HG03439 (cell line): ENCODE results near the gene CADM2.

ENCODE experiments used
- ATAC-seq: cut with Tn5 transposase; IDR thresholded peaks from one replicate; pipeline ENCODE4 v1.9.1; 2021; ENCODE audit warnings: mild to moderate bottlenecking, moderate library complexity; ENCODE audit not compliant: unreplicated experiment

The CADM2 gene

DNA sequence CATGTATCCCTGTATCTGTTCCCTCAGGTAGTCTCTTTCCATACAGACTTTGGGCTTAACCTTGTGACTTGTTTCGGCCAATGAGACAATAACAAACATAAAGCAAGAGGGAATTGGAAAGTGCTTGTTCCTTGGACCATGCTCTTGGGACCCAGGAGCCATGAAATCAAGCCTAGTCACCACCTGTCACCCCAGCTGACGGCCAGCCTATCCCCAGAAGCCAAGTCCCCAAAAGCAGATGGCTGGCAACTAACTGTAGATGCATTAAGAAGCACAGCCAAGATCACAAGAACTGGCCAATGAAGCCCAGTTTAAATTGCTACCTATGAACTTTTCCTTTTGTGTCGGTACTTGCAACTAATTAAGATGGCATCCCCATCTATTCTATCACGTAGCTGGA is 822.0 kb downstream of the CADM2 start:
- ATAC-seq, result no peak

DNA sequence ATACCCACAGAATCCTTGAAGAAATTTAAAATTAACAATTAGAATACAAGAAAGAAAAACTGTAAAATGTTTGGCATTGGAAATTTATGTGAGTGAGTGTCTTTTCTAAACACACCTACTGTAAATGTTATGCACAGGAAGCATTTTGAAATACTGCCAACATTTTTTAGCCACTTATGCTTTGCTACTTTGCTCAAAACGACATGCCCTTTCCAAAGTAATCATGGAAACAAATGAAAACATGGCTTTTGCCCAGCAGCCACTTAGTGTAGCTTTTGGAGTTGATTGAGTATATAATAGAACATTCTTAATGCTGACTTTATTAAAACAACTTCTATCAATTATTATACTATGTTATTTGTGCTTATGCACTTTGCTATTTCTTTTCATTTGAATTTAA is 823.0 kb downstream of the CADM2 start:
- no peak for ATAC-seq

DNA sequence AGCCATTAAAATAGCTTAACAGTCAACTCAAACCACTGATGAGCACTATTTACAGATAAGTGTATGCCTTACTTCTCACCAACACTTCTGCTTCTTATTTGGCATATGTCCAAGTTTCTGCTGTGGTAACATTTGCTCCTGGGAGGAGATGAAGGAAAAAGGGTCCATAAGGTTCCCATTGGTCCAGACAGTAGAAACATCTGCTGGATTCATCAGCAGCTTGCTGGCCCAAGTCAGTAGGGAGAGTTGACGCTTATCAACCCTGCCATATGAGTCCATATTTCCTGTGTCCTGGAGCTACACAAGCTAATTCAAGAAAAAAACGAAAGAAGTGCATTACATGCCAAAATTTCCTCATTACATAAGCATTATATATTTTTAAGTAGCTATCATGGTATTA is 824.5 kb downstream of the CADM2 start:
- no peak for ATAC-seq

DNA sequence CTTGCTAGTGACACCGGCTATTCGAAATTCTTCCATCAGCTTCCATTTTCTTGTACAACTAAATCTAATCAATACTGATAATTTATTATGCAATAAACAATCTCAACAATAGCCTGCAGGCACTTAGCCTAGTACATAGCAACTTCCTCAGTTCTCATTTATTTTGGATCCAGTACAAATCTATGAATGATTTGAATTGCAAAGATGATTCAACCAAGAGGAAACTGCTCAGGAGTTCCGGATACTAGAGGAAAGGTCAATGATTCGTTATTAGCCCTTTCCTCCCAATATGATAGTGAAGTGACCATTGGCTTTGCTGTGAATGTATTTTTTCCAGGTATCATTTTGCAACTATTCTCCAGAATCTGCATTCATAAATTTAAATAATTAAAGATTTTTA is 827.0 kb downstream of the CADM2 start:
- no peak for ATAC-seq

DNA sequence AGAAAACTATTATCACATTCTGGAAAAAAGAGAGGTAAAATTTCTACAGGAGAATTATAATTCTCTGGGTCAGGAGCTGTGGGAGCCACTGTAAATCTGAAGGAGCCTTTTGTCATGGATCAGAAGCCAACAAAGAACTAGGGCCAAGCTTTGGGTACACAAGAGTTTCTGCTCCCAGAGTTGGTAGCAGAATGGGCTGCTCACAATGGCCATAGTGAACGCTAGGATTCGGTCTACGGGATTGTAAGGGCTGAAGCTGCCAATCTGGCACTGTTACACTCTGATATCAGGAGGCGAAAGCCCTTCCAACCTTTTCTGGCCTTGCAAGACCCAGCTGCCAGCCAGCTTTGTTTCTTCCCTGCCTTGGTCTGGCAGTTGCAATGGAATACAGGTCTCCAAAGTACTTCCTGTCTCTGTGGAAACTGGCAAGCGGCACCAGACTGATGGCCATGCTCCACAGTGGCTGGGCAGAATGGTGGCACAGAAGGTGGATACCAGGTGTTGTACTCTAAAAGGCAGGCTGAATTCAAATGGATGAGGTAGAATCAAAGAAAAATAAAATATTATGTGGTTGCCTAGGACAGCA is 831.7 kb downstream of the CADM2 start:
- no peak for ATAC-seq

DNA sequence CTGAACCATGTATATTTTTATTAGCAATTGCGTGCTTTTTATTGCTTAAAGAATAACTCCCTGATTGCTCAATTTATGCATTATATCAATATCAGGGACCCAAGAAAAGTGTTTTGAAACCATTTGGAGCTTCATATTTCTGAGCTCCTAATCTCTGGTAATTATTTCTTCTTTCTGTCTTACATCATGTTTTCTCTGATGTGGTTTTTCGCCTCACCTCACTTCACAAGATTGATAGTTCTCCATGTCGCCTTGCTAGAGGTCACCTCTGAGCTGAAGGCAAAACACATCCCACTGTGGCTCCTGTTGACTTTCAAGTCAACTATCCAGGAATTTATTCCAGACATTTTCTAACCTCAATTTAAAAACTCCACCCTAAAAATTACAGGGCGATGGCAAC is 837.4 kb downstream of the CADM2 start:
- ATAC-seq, result no peak

DNA sequence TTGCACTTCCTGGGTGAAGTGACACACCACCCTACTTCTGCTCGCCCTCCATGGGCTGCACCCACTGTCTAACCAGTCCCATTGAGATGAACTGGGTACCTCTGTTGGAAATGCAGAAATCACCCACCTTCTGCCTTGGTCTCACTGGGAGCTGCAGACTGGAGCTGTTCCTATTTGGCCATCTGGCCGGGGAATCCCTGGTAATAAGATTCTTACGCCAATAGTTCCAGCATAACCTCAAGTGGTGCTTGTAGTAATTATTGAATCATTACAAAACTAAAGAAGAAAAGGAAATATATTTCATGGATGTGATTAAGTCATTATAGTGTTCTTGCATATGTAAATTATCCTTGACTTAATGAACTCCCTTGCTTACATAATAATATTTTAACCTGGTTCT is 841.9 kb downstream of the CADM2 start:
- ATAC-seq, result no peak

DNA sequence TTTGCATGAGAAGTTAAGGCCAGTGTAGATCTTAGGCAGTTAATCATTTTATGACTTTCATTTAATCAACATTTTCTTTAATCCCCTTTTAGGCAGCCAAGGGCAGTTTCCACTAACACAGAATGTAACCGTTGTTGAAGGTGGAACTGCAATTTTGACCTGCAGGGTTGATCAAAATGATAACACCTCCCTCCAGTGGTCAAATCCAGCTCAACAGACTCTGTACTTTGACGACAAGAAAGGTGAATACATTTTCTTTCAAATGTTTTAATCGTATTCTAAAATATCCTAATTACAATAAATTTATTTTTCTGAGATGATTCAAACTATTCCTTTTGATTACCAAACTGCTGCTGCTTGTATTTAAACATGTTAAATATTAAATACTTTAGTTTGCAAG is 843.2 kb downstream of the CADM2 start:
- no peak for ATAC-seq

DNA sequence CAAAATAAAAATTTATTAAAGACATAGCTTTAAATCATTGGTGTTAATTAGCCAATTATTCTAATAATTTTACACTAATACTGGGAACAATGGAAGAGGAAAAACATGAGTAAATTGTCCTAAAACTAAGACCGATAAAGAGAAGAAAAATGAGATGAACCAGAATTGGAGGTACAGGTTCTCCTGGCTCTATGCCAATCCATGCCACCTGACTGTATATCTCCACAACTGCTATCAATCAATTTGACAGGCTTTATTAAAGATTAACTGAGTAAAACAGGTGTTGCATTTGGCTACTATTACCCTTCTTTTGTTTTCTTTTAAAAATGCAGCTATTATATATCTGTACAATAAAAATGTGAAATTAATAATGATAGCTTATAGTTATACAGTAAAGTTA is 850.0 kb downstream of the CADM2 start:
- ATAC-seq, result no peak

DNA sequence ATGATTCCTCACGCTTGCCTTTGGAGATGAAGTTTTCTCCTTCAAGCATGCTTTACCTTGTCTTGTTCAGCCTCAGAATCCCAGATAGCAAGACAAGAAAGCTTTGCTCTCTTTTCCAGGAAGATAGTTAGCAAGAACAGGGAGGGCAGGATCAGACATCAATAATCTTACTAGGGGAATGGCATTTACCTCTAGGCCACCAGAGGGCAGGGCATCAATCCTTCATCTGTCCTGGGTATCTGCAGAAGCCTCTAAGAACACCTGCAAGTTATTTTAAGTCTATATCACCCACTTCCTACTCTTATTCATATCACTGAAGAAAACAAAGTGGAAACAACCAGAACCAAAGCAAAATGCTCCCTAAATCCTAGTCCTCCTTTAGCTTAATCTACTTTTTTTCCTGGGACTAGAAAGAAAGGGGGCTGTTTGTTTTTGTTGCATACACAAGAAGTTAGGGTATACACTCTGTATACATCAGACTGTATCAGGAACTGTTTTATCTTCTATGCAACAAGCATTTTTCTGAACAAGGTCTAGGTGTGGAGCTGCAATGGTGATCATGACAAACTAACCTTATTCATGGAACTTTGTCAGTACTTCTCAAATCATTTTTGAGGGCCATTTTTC is 862.5 kb downstream of the CADM2 start:
- ATAC-seq, result peak; percentile 89

DNA sequence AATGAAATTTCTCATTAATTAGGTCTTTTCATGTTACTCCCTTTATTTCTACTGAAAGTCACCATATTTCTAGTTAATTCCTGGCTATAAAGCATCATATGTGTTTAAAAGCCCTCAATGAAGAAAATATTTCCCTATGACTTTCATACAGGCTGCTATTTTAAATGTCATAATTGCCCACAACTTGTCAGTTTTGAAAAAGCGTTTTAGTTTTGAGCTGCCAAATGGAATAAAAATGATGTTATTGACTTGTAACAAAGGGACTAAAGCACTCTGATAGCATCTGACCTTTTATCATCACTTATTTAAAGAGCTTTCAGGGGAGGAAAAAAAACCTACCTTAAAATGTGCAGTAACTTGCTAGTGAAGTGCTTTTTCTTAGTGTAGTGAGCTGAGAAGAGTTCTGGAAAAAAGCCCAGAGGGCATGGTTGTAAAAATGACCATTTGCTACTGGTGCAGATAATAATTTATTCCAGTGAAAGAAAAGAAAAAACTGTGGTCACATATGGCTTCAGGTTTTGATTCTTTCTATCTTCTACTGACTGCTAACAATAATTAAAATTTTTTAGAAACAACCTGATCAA is 877.2 kb downstream of the CADM2 start:
- ATAC-seq, result no peak

DNA sequence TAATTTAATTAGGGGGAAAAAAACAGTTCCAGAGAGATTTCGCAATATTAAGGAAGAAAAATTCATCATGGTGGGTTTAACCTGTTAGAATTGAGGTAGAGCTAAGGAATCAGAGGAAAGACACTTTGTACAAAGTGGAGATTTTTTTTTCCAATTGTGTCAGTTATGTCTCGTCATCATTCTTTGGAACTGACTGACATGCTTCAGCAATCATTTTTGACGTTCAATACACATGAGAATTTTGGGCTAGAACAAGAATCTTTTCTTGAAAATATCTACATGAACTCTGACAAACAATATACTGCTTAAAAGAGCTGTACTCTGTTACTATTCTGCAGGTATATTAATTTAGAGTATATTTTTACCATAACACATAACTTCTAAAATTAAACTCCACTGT is 878.6 kb downstream of the CADM2 start:
- ATAC-seq, result no peak

DNA sequence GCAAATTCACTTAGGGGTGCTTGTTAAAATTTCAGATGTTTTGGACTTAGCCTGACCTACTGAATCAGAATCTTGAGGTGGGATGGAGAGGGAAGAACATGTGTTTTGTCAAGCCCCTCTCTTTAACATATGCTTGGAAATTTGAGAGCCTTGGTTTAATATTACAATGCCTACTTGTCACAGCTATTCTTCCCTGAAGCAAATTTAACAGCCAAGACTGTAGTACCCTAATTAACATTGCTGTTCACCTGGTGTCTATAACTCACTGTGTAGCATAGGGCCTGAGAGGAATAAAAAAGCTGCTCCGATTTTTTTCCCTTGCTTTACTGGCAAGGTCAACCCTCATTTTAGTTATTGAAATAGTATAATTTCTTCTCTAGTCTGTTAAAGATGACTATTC is 880.1 kb downstream of the CADM2 start:
- ATAC-seq, result no peak

DNA sequence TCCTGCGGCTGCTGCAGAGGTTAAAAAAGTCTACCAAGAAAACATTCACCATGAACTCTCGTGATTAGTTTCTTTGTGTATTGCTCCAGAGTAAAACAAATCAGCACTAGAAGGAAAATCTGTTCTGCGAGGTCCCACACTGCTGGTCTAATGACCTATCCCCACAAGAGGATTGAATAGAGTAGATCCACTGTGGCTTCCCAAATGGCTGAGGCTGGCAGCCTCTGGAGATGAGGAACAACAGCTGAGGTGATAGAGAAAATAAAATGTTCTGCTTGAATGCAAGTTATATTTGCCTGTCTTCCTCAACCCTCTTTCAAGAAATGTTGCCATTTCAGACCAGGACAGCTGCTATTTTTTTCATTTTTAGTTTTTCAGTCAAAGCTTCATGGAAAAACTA is 883.3 kb downstream of the CADM2 start:
- no peak for ATAC-seq

DNA sequence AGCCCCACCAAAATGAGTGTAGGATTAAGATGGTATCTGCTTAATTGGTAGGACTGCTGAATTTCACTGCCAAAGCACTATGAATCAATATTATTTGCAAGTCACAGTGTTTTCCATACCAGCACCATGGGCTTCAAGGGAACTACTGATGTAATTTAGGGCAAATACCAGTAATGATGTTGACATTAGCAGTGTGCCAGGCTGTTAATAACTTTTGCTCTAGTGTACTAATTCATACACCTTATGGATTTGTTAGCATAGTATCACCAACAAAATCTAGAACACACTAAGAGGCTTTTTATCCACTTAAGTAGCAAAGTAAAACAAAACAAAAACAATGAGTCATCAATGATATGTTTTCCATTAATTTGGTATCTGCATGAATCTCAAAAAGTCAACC is 888.2 kb downstream of the CADM2 start:
- no peak for ATAC-seq

DNA sequence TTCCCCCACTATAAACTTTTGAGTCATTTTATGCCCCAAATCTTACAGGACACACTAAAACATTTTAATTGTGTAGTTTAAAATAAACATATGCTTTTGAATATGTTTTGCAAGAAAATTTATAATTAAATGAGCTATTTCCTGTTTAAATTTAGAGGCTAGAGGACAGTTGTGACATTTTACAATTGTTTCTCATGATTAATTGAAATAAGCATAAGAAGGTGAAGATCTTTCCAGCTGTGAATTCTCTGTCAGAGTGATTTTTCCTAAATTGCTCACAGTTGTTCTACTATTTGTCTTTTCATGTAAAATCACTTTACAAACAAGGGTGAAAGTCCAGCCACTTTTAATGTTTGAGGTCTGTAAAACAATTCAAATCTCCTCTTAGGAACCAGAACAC is 892.3 kb downstream of the CADM2 start:
- no peak for ATAC-seq

DNA sequence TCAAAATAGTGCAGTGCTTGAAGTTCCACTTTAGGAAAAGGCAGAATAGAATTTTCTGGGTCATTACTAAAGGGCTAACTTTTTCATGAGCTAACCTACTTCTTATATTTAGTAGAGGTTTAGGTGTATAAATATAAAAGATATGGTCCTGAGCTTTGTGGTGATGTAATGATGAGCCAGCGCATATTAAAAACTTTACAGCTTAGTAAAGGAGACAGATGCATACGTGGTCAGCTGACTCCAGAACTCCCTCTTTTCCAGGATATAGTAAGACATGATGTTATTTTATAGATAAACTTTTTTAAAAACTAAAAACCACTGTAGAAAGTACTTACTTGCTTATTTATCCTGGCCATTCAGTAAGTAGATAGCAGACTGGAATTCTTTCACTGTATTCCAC is 895.0 kb downstream of the CADM2 start:
- ATAC-seq, result no peak

DNA sequence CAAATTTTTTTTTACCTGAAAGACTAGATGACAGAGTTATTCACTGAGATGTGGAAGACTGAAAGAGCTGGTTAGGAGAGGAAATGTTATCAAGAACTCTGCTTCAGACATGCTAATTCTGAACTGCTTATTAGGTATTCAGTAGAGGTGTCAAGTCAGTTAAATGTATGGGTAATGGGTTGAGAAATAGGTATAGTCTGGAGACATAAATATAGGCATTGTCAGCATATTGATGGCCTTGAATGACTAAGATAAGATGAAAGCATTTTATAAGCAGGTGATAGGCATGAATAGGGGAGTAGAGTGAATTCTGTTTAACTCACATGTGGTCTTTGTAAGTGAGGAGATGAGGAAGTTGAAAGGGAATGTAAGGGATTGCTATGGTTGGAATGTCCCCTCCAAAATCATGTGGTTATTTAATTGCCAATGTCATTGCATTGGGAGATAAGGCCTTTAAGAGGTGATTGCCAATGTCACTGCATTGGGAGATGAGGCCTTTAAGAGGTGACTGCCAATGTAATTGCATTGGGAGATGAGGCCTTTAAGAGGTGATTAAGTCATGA is 904.2 kb downstream of the CADM2 start:
- ATAC-seq, result no peak

DNA sequence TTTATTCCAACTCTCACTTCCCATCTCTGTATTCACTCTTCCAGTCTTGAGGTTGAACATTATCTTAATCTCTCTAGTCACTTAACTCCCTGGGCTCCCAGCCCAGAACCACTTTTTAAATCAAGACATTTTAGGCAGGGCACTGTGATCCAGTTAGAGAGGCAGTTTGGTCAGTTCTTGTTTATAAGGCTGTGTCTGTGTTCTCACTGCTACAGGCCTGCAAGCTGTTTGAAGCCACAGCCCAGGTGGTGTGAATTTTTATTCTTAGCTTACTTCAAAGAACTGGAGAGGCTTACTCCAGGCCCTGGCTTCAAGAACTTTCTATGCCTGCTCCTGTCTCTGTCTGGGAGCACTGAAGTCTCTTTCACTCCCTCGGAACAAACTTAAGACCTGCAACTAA is 906.1 kb downstream of the CADM2 start:
- no peak for ATAC-seq

DNA sequence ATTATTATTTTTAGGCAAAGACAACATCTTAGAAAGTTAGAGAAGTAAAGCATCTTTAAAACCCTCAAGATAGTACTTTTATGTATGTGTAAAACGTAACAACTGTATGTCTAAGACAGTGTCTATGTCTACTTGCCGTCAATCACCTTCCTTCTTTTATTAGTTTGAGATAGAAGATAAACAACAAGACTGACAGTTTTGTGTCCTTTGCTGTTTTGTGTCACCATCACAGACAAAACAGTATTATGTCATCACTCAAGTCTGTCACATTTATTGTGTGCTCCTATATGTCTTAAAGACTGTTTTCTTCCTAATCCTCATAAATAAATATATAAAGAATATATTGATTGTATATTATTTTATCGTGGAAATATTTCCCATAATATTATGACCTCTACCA is 908.3 kb downstream of the CADM2 start:
- no peak for ATAC-seq

DNA sequence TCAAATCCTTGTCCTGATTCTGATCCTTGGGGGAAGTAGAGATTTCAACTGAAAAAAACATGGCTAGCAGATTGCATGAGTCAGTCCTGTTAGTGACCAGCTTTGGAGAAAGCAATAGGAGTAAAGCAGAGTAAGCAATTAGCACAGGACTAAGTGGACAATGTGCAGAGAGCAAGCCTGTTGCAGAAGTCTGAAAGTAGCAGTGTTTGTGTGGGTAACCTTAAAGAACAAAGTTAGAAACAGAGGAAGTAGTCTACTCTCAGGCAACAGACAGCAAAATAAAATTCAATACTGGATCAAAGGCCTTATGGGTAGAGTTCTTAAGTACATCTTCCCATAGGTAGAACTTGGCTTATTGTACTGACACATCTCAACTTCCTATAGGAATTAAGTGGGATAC is 916.8 kb downstream of the CADM2 start:
- ATAC-seq, result no peak

DNA sequence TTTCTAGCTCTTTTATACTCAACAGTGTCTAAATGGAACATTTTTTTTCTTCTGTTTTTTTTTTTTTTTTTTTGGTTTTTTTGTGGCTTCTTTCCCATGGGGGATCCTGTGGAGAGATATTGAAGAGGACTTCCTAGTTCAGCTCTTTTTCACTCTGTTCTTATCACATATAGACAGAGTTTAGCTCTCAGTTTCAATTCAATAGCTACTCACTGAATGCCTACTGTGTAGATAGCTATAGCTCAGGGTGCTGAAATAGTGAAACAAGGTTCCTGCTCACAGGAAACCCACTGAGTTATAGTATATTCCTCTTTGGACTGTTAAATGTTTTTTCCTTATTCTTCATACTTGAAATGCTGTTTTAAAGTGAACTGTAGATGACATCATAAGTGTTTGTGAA is 918.8 kb downstream of the CADM2 start:
- ATAC-seq, result no peak
